HepG2 (cell line): ENCODE results near the gene SERPINA3. TPM values are rescaled to one million over a fixed set of nuclear protein-coding genes. Genes with fewer than 3 reads are reported as not detected.

ENCODE experiments used
- MEIS1 ChIP-seq: sonication (generic); formaldehyde crosslinking; IDR thresholded peaks from 2 replicates; pipeline ENCODE4 v1.9.0; 2021; ENCODE audit warnings: mild to moderate bottlenecking, missing genetic modification reagents, moderate library complexity, borderline replicate concordance
- NFKBIZ ChIP-seq: IDR thresholded peaks from 2 replicates; pipeline ENCODE4 v1.6.1; 2018; ENCODE audit warnings: missing genetic modification reagents, missing compliant biosample characterization
- NR2F1 ChIP-seq, 2 experiments: fragments of 450-650 bp in 1 of 2; formaldehyde crosslinking in 1 of 2; IDR thresholded peaks; 2 replicates each; pipeline versions ENCODE4 v1.5.0 to v1.6.1; 2016 to 2020; ENCODE audit warnings: mild to moderate bottlenecking in 1 of 2, missing compliant biosample characterization in 1 of 2, missing genetic modification reagents in 1 of 2, moderate library complexity in 1 of 2
- NR2F2 ChIP-seq: IDR thresholded peaks from 2 replicates; pipeline ENCODE4 v1.6.1; 2012; ENCODE audit warnings: low read depth, inconsistent platforms, borderline replicate concordance
- POLR2AphosphoS2 ChIP-seq: IDR thresholded peaks from 2 replicates; pipeline ENCODE4 v1.6.1; 2011; ENCODE audit warnings: low read depth, low read length, improper control_type of control experiment
- PRPF4 ChIP-seq: fragments of 200-400 bp; formaldehyde crosslinking; IDR thresholded peaks from 2 replicates; pipeline ENCODE4 v1.6.1; 2016; ENCODE audit warnings: low read length, low read depth; ENCODE audit not compliant: poor library complexity, severe bottlenecking
- SALL1 ChIP-seq: sonication (generic); formaldehyde crosslinking; IDR thresholded peaks from 2 replicates; pipeline ENCODE4 v1.8.0; 2022; ENCODE audit warnings: mild to moderate bottlenecking, missing genetic modification reagents
- ZNF766 ChIP-seq: sonication (generic); formaldehyde crosslinking; IDR thresholded peaks from 2 replicates; pipeline ENCODE4 v1.5.0; 2020; ENCODE audit warnings: missing genetic modification reagents, borderline replicate concordance
- ZNF780A ChIP-seq: sonication (generic); formaldehyde crosslinking; IDR thresholded peaks from 2 replicates; pipeline ENCODE4 v1.8.0; 2022; ENCODE audit warnings: mild to moderate bottlenecking, missing genetic modification reagents, moderate library complexity
- ZNF83 ChIP-seq: sonication (generic); formaldehyde crosslinking; IDR thresholded peaks from 2 replicates; pipeline ENCODE4 v1.4.0; 2020; ENCODE audit warnings: missing genetic modification reagents, mild to moderate bottlenecking, borderline replicate concordance
- ZSCAN21 ChIP-seq: sonication (generic); formaldehyde crosslinking; IDR thresholded peaks from 2 replicates; pipeline ENCODE4 v1.8.0; 2022; ENCODE audit warnings: mild to moderate bottlenecking, missing genetic modification reagents, moderate library complexity, borderline replicate concordance
- polyA plus RNA-seq, 8 experiments: library from polyadenylated mRNA; depleted of rRNA in 3 of 8; stranded (reverse) in 7 of 8; unstranded in 1 of 8; fragments of >200 nt; fragmentation: Illumina TruSeq in 4 of 8; extraction: Trizol in 4 of 8; gene quantifications; 2 replicates each; pipeline versions ENCODE4 v1.2.1 to v1.2.3, GENCODE V29; 2011 to 2016; ENCODE audit warnings: low read depth in 4 of 8, missing spikeins in 1 of 8, mixed read lengths in 1 of 8; ENCODE audit not compliant: insufficient read depth in 1 of 8
- total RNA-seq, 5 experiments: library from RNA; depleted of rRNA; stranded (reverse); fragments of >200 nt; fragmentation: Illumina TruSeq; extraction: Trizol; gene quantifications; 2 replicates each; pipeline ENCODE4 v1.2.3, GENCODE V29; 2016; ENCODE audit warnings: low read depth in 1 of 5
- TF ChIP-seq, protein P1 (sequence below): sonication (generic); formaldehyde crosslinking; IDR thresholded peaks from 2 replicates; pipeline ENCODE4 v1.4.0; 2020; ENCODE audit warnings: low read depth, mild to moderate bottlenecking, missing genetic modification reagents
- TF ChIP-seq, protein P2 (sequence below): IDR thresholded peaks from 2 replicates; pipeline ENCODE4 v1.6.1; 2016; ENCODE audit warnings: low read depth, borderline replicate concordance
- TF ChIP-seq, protein P3 (sequence below): sonication (generic); formaldehyde crosslinking; IDR thresholded peaks from 2 replicates; pipeline ENCODE4 v1.8.1; 2022; ENCODE audit warnings: mild to moderate bottlenecking, missing genetic modification reagents
- TF ChIP-seq, protein P4 (sequence below), 2 experiments: sonication (generic) in 1 of 2; formaldehyde crosslinking in 1 of 2; IDR thresholded peaks; 2 replicates each; pipeline versions ENCODE4 v1.4.0 to v1.6.1; 2016 to 2020; ENCODE audit warnings: borderline replicate concordance in 1 of 2, low read depth in 1 of 2, mild to moderate bottlenecking in 1 of 2, missing genetic modification reagents in 1 of 2
- TF ChIP-seq, protein P5 (sequence below): sonication (generic); formaldehyde crosslinking; IDR thresholded peaks from 2 replicates; pipeline ENCODE4 v1.4.0; 2020; ENCODE audit warnings: missing genetic modification reagents, low read depth, mild to moderate bottlenecking, borderline replicate concordance
- TF ChIP-seq, protein P6 (sequence below): sonication (generic); IDR thresholded peaks from 2 replicates; pipeline ENCODE4 v1.6.1; 2016; ENCODE audit warnings: low read depth, borderline replicate concordance

The SERPINA3 gene
- total and polyA plus RNA-seq, 2 of the 13 experiments (the other 11 are each of a cell fraction or from before 2014, with no cell fraction given), result 825 to 2,200 TPM

DNA sequence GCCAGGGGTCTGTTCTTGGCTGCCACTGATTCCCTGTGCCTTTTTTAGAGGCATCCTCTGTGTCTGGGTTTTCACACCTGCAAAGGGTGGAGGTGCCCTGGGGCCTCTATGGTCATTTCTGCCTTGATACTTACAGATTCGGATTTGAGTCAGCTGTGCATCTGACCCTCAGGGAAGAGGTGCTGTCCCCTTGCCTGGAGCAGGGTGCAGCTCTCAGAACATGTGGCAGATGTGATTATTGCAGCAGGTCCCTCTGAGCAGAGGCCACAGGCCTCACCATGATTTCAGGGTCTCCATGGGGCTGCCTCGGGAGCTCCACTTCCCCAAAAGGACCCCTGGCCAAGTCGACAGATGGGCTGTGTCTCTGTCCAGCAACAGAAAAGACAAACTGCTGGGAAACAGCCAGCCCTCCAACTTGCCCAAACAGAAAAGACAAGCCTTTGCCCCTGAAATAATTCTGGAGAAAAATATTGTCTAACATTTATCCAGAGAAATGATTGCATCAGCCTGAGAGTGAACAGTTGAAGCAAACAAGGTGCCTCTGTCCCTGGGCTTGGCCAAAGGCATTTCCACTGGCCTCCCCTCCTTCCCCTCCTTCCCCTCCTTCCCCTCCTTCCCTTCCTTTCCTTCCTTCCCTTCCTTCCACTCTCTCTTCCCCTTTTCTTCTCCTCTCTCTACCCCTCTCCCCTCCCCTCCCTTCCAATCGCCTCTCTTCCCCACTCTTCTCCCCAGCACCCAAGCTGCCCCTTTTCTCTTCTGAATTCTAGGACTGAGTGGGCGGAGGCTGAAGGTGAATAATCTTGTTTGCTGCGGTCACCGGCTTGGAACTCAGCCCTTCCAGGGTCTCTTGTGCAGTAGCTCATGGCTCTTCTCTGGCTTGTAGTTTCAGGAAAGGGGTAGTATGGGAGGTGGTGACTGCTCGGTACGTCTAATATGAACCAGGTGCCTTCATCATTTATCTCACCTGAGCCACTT is 676 bp downstream of the SERPINA3 start (continued):
- TF ChIP-seq, protein P1, sequence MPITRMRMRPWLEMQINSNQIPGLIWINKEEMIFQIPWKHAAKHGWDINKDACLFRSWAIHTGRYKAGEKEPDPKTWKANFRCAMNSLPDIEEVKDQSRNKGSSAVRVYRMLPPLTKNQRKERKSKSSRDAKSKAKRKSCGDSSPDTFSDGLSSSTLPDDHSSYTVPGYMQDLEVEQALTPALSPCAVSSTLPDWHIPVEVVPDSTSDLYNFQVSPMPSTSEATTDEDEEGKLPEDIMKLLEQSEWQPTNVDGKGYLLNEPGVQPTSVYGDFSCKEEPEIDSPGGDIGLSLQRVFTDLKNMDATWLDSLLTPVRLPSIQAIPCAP (CRISPR knock-in tag), result no peak
- TF ChIP-seq ZNF780A (no peak), ZNF766 (CRISPR knock-in tag) (no peak), ZSCAN21 (CRISPR knock-in tag) (no peak), POLR2AphosphoS2 (no peak), ZNF83 (CRISPR knock-in tag) (no peak), SALL1 (peak; percentile 21; the same call in 1 of the 2 replicates), NR2F2 (no peak), NFKBIZ (CRISPR knock-in tag) (0 out of 2 replicates have a peak, but pooled peaks have one; percentile 7), PRPF4 (no peak), NR2F1 (CRISPR knock-in tag; IDR thresholded peaks at IDR 0.05) (no peak), MEIS1 (CRISPR knock-in tag) (no peak)
- TF ChIP-seq, protein P2, sequence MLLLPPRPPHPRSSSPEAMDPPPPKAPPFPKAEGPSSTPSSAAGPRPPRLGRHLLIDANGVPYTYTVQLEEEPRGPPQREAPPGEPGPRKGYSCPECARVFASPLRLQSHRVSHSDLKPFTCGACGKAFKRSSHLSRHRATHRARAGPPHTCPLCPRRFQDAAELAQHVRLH (CRISPR knock-in tag), result no peak
- TF ChIP-seq, protein P3, sequence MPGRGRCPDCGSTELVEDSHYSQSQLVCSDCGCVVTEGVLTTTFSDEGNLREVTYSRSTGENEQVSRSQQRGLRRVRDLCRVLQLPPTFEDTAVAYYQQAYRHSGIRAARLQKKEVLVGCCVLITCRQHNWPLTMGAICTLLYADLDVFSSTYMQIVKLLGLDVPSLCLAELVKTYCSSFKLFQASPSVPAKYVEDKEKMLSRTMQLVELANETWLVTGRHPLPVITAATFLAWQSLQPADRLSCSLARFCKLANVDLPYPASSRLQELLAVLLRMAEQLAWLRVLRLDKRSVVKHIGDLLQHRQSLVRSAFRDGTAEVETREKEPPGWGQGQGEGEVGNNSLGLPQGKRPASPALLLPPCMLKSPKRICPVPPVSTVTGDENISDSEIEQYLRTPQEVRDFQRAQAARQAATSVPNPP (CRISPR knock-in tag), result no peak
- TF ChIP-seq, protein P4, sequence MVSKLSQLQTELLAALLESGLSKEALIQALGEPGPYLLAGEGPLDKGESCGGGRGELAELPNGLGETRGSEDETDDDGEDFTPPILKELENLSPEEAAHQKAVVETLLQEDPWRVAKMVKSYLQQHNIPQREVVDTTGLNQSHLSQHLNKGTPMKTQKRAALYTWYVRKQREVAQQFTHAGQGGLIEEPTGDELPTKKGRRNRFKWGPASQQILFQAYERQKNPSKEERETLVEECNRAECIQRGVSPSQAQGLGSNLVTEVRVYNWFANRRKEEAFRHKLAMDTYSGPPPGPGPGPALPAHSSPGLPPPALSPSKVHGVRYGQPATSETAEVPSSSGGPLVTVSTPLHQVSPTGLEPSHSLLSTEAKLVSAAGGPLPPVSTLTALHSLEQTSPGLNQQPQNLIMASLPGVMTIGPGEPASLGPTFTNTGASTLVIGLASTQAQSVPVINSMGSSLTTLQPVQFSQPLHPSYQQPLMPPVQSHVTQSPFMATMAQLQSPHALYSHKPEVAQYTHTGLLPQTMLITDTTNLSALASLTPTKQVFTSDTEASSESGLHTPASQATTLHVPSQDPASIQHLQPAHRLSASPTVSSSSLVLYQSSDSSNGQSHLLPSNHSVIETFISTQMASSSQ (IDR thresholded peaks at IDR 0.05; ENCODE audit: low read depth), result no peak
- TF ChIP-seq, protein P4 (CRISPR knock-in tag; IDR thresholded peaks at IDR 0.05; ENCODE audit: borderline replicate concordance), result 0 out of 2 replicates have a peak, but pooled peaks have one; percentile 3
- TF ChIP-seq, protein P5, sequence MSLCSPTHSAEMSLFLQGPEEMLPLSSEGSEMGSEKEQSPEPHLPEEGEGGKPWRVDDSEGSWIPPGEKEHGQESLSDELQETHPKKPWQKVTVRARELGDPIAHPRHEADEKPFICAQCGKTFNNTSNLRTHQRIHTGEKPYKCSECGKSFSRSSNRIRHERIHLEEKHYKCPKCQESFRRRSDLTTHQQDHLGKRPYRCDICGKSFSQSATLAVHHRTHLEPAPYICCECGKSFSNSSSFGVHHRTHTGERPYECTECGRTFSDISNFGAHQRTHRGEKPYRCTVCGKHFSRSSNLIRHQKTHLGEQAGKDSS (CRISPR knock-in tag), result no peak
- TF ChIP-seq, protein P6, sequence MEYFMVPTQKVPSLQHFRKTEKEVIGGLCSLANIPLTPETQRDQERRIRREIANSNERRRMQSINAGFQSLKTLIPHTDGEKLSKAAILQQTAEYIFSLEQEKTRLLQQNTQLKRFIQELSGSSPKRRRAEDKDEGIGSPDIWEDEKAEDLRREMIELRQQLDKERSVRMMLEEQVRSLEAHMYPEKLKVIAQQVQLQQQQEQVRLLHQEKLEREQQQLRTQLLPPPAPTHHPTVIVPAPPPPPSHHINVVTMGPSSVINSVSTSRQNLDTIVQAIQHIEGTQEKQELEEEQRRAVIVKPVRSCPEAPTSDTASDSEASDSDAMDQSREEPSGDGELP, result peak; percentile 42; the same call in 1 of the 2 replicates
